Peyer's patch (tissue), 4 donors: ENCODE measurements around the gene THAP3. TPM values are rescaled to one million over a fixed set of nuclear protein-coding genes. Genes with fewer than 3 reads are reported as not detected.

ENCODE experiments used
- DNase-seq, 3 donors: peaks; one replicate each; pipeline ENCODE4 v3.0.0-alpha.2; 2017 to 2019
- H3K27ac ChIP-seq, 4 donors: fragments of 200-600 bp; sonication (generic); one replicate each; pipeline ENCODE4 v1.5.1; 2016 to 2019
- H3K27me3 ChIP-seq, 2 donors: fragments of 200-600 bp; sonication (generic); one replicate each; pipeline ENCODE4 v1.5.1; 2019
- H3K36me3 ChIP-seq, 3 donors: fragments of 200-600 bp; sonication (generic); one replicate each; pipeline ENCODE4 v1.5.1; 2016 to 2019
- H3K4me1 ChIP-seq, 4 donors: fragments of 200-600 bp; sonication (generic); one replicate each; pipeline ENCODE4 v1.5.1; 2016 to 2019
- H3K4me3 ChIP-seq, 4 donors: fragments of 200-600 bp; sonication (generic); 1 replicate in 3 of 4; 2 replicates in 1 of 4; pipeline ENCODE4 v1.5.1; 2016 to 2019; ENCODE audit warnings: mild to moderate bottlenecking in 1 of 4
- H3K9me3 ChIP-seq, 4 donors: fragments of 200-600 bp; sonication (generic); one replicate each; pipeline ENCODE4 v1.5.1; 2016 to 2019; ENCODE audit warnings: mild to moderate bottlenecking in 1 of 4
- CTCF ChIP-seq, 6 experiments: fragments of 450-650 bp in 4 of 6; fragments of 200-600 bp in 2 of 6; sonication (generic) in 1 of 6; IDR thresholded peaks; one replicate each; pipeline ENCODE4 v1.5.1; 2017 to 2019; ENCODE audit warnings: antibody characterized with exemption in 6 of 6, mild to moderate bottlenecking in 3 of 6, moderate library complexity in 1 of 6
- POLR2A ChIP-seq, 2 donors: fragments of 450-650 bp; IDR thresholded peaks; one replicate each; pipeline ENCODE4 v1.5.1; 2017; ENCODE audit warnings: antibody characterized with exemption in 2 of 2, mild to moderate bottlenecking in 2 of 2, moderate library complexity in 2 of 2
- total RNA-seq, 4 donors: library from RNA; depleted of rRNA; stranded (reverse); fragments of >200 nt; gene quantifications; one replicate each; pipeline ENCODE4 v1.1.0, GENCODE V29; 2016

The THAP3 gene
- total RNA-seq, 4 donors from 2014 or later, result 9.9 to 22.8 (median 18.8) TPM

GRCh38 chr1:6592441-6592840 is 32.2 kb upstream of the THAP3 start:
- Histone ChIP-seq H3K9me3 (no peaks in the 10 kb centered on the region), H3K4me1 (peaks cover 0 to 24% (median 0%) of the 10 kb centered on the region in 4 donors), H3K4me3 (no peak overlapping the region), H3K27ac (no peak overlapping the region), H3K36me3 (peaks cover 0 to 86% (median 0%) of the 10 kb centered on the region in 3 donors), H3K27me3 (no peaks in the 10 kb centered on the region)
- no peak for DNase-seq
- TF ChIP-seq POLR2A (IDR thresholded peaks at IDR 0.05) (no peak), CTCF (IDR thresholded peaks at IDR 0.05) (no peak)

GRCh38 chr1:6592865-6593593 is 31.6 kb upstream of the THAP3 start:
- Histone ChIP-seq H3K4me3 (no peak overlapping the region), H3K27ac (no peak overlapping the region), H3K4me1 (peaks cover 0 to 29% (median 0%) of the 10 kb centered on the region in 4 donors), H3K27me3 (no peaks in the 10 kb centered on the region), H3K36me3 (peaks cover 0 to 86% (median 0%) of the 10 kb centered on the region in 3 donors), H3K9me3 (no peaks in the 10 kb centered on the region)
- TF ChIP-seq CTCF (IDR thresholded peaks at IDR 0.05), result no peak
- no peak for TF ChIP-seq POLR2A (IDR thresholded peaks at IDR 0.05)
- DNase-seq, result no peak

- DNase-seq, result no peak
- Histone ChIP-seq H3K4me3 (no peak overlapping the region), H3K27me3 (no peaks in the 10 kb centered on the region), H3K9me3 (no peaks in the 10 kb centered on the region), H3K36me3 (peaks cover 0 to 86% (median 0%) of the 10 kb centered on the region in 3 donors), H3K4me1 (peaks cover 0 to 36% (median 1%) of the 10 kb centered on the region in 4 donors), H3K27ac (no peak overlapping the region)
- TF ChIP-seq CTCF (IDR thresholded peaks at IDR 0.05) (no peak), POLR2A (IDR thresholded peaks at IDR 0.05) (no peak)
These were observed 30.9 kb upstream of the THAP3 start for GRCh38 chr1:6593810-6594209.

- no peak overlapping the region for H3K27ac ChIP-seq
- peaks cover 0 to 49% (median 12%) of the 10 kb centered on the region in 4 donors for H3K4me1 ChIP-seq
- no peaks in the 10 kb centered on the region for H3K27me3 ChIP-seq
- TF ChIP-seq POLR2A (IDR thresholded peaks at IDR 0.05), result no peak
- no peak for TF ChIP-seq CTCF (IDR thresholded peaks at IDR 0.05)
- no peak for DNase-seq
- H3K4me3 ChIP-seq, result no peak overlapping the region
- H3K9me3 ChIP-seq, result no peaks in the 10 kb centered on the region
- peaks cover 0 to 75% (median 0%) of the 10 kb centered on the region in 3 donors for H3K36me3 ChIP-seq
These were observed 29.5 kb upstream of the THAP3 start for GRCh38 chr1:6594977-6595740.

GRCh38 chr1:6596351-6596750 is 28.3 kb upstream of the THAP3 start:
- H3K9me3 ChIP-seq, result no peaks in the 10 kb centered on the region
- DNase-seq, result peak in 1 of 3 donors; percentile 27
- no peak overlapping the region for H3K4me3 ChIP-seq
- TF ChIP-seq CTCF (IDR thresholded peaks at IDR 0.05) (no peak), POLR2A (IDR thresholded peaks at IDR 0.05) (no peak)
- peaks cover 0 to 55% (median 16%) of the 10 kb centered on the region in 4 donors for H3K4me1 ChIP-seq
- peak overlapping the region in 1 of 4 donors; percentile 35 for H3K27ac ChIP-seq
- H3K27me3 ChIP-seq, result no peaks in the 10 kb centered on the region
- peaks cover 0 to 65% (median 0%) of the 10 kb centered on the region in 3 donors for H3K36me3 ChIP-seq
